ENCODE results near the gene GPATCH2L.

- TF ChIP-seq CTCF (IDR thresholded peaks at IDR 0.05) (no peak), POLR2A (IDR thresholded peaks at IDR 0.05) (no peak), POLR2AphosphoS5 (IDR thresholded peaks at IDR 0.05) (no peak)
Observed at GRCh38 chr14:76169776-76170175, 18.1 kb downstream of the GPATCH2L start.
